Spleen (tissue), 7 donors: Measurements from ENCODE around the gene SPTLC3.

Experiments
- POLR2A ChIP-seq, 3 donors: fragments of 450-650 bp; IDR thresholded peaks; one replicate each; pipeline ENCODE4 v1.5.1; 2017; ENCODE audit warnings: antibody characterized with exemption in 3 of 3, mild to moderate bottlenecking in 1 of 3
- TF ChIP-seq, protein P1 (sequence below), 11 experiments: fragments of 200-600 bp in 7 of 11; fragments of 450-650 bp in 4 of 11; sonication (generic) in 4 of 11; IDR thresholded peaks in 8 of 11; conservative IDR thresholded peaks in 3 of 11; 1 replicate in 7 of 11; 2 replicates in 4 of 11; pipeline versions ENCODE4 v1.4.0 to v1.8.0; 2016 to 2021; ENCODE audit warnings: antibody characterized with exemption in 11 of 11, inconsistent platforms in 4 of 11, mild to moderate bottlenecking in 1 of 11
- donor health status: DM: no; HTN: no; CAD: no; lungs with moderate emphysema.
- donor health status: DM: no; HTN: no; CAD: no.
- donor health status: DM: no; HTN: no; CAD: no.

DNA sequence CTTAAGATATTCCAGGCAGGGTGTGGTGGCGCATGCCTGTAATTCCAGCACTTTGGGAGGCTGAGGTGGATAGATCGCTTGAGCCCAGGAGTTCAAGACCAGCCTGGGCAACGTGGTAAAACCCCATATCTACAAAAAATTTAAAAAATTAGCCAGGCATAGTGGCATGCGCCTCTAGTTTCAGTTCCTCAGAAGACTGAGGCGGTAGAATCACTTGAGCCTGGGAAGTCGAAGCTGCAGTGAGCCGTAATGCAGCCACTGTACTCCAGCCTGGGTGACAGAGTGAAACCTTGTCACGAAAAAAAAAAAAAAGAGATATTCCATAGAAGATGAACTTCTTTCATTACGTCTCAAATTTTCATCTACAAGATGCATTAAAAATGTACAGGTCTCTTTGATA, 165.6 kb downstream of the SPTLC3 start:
- TF ChIP-seq, protein P1, sequence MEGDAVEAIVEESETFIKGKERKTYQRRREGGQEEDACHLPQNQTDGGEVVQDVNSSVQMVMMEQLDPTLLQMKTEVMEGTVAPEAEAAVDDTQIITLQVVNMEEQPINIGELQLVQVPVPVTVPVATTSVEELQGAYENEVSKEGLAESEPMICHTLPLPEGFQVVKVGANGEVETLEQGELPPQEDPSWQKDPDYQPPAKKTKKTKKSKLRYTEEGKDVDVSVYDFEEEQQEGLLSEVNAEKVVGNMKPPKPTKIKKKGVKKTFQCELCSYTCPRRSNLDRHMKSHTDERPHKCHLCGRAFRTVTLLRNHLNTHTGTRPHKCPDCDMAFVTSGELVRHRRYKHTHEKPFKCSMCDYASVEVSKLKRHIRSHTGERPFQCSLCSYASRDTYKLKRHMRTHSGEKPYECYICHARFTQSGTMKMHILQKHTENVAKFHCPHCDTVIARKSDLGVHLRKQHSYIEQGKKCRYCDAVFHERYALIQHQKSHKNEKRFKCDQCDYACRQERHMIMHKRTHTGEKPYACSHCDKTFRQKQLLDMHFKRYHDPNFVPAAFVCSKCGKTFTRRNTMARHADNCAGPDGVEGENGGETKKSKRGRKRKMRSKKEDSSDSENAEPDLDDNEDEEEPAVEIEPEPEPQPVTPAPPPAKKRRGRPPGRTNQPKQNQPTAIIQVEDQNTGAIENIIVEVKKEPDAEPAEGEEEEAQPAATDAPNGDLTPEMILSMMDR (IDR thresholded peaks at IDR 0.05 in 8 of 11, conservative IDR thresholded peaks at IDR 0.05 in 3 of 11), result no peak
- TF ChIP-seq POLR2A (IDR thresholded peaks at IDR 0.05), result no peak
